ENCODE results near the gene BMPER.

BMPER gene

DNA sequence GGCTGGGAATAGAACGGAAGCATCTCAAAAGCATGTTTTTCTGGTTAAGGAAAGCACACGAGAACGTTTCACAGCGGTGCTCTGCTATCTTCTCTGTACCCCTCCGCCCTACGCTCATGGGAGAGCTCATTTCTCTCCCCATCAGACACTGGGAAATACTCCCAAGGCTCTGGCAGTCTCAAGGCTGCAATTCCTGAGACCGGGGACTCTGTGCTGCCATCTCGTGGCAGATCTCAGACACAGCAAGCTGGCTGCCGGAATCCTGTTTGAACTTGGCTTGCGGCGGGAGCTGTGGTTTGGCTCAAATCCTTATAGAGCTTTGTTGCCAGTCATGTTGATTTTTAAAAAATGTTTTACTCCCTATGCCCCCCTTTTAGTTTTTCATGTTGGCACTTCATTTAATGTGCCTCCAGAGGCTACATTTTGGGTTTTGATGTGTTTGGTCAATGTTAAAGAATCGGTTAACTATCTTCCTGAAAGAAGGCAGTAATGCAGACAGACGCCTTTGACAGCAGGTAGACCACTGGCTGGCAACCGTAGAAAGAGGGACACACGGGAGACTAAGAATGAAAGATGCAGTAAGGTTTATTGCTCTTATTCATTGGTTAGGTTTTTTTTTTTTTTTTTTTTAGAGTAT is 27.6 kb downstream of the BMPER start:
- peak overlapping the region; percentile 13 to 42 for H3K4me3 ChIP-seq (ENCODE audit: low read depth in 1 of 2, low read length in 2 of 2)
- H3K27ac ChIP-seq (ENCODE audit: low read depth, low read length): no peak overlapping the region
- no peak overlapping the region for H3K9ac ChIP-seq (ENCODE audit: low read length)

DNA sequence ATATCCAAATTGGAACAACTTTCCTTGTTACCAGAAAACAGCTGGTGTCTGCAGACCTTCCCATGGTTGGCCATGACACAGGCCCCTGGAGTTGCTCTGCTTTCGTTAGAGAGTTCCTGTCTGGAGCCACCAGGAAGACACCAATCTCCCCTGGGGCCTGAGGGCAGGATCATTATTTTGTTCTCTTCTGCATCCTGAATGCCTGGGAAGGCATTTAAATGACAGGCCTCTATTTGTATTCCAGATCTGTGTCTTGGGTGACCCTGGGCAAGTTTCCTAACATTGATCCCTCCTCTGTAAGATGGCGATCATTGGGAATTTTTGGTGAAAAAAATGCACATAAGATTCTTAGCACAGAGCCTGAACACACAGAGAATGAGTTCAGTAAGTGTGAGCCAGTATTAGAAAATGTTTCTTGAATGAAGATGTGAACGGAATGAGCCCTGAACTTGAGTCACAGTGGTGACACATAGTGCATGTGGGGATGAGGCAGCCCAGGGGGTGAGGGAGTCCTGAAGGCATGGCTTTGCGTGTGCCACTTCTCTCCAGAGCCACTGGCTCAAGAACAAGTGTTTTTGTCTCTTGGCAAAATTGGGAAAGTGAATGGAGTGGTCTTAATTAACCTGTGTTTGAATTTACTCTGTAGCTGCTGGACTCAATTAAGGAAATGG is 28.4 kb downstream of the BMPER start:
- no peaks in the 10 kb centered on the region for H3K27me3 ChIP-seq (ENCODE audit: control insufficient read depth in 1 of 2, insufficient read depth in 2 of 2, low read length in 2 of 2)
- no peak overlapping the region for H3K27ac ChIP-seq (ENCODE audit: low read depth, low read length)
- H3K4me3 ChIP-seq (ENCODE audit: low read depth in 1 of 2, low read length in 2 of 2): no peak overlapping the region
- no peaks in the 10 kb centered on the region for H3K36me3 ChIP-seq (ENCODE audit: insufficient read depth, low read length)
- no peak overlapping the region for H3K9ac ChIP-seq (ENCODE audit: low read length)
- H3K9me3 ChIP-seq (ENCODE audit: low read length): no peaks in the 10 kb centered on the region
- H3K4me1 ChIP-seq (ENCODE audit: insufficient read depth, low read length): peaks cover 7% of the 10 kb centered on the region

More for the DNA sequence above, 27.6 kb downstream of the BMPER start:
- H3K4me1 ChIP-seq (ENCODE audit: insufficient read depth, low read length): peaks cover 7% of the 10 kb centered on the region
- H3K27me3 ChIP-seq (ENCODE audit: control insufficient read depth in 1 of 2, insufficient read depth in 2 of 2, low read length in 2 of 2): no peaks in the 10 kb centered on the region
- H3K9me3 ChIP-seq (ENCODE audit: low read length): no peaks in the 10 kb centered on the region
- H3K36me3 ChIP-seq (ENCODE audit: insufficient read depth, low read length): no peaks in the 10 kb centered on the region

DNA sequence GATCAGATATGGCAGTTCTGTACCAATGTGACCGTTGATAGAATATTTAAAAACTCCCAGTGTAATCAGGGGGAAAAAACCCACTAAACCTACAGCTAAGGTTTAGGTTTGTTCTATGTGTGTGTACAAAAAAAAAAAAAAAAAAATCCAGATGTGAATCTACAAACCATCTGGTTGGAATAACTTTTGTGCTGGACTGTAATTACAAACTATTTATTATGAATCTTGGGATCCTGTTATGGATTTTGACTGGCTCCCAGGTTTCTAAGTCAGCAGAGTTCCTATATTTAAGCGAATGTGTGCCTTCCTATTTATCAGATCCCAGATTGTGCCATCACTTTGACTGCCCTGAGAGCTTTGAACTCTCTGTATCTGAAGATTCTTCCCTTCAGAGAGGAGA is 29.1 kb downstream of the BMPER start:
- peaks cover 7% of the 10 kb centered on the region for H3K4me1 ChIP-seq (ENCODE audit: insufficient read depth, low read length)
- no peak overlapping the region for H3K27ac ChIP-seq (ENCODE audit: low read depth, low read length)
- H3K4me3 ChIP-seq (ENCODE audit: low read depth in 1 of 2, low read length in 2 of 2): no peak overlapping the region
- H3K27me3 ChIP-seq (ENCODE audit: control insufficient read depth in 1 of 2, insufficient read depth in 2 of 2, low read length in 2 of 2): no peaks in the 10 kb centered on the region
- no peak overlapping the region for H3K9ac ChIP-seq (ENCODE audit: low read length)
- no peaks in the 10 kb centered on the region for H3K36me3 ChIP-seq (ENCODE audit: insufficient read depth, low read length)
- H3K9me3 ChIP-seq (ENCODE audit: low read length): no peaks in the 10 kb centered on the region

DNA sequence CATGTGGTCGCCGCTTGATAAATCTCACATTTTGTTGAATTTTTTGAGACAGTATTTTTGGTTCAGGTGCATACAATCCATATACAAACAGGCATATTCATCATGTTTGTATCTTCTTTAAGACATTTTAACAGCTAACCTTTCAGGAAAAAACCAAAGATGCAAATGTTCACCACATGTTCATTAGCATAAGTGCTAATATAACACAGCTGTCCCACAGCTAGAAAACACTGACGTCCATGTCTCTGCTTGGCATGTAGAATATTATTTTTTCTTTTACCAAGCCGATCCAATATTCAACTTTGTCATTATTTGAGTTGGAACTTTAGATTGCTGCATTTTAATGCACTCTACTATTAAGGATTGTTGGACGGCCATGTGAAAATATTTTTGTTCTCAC is 31.2 kb downstream of the BMPER start:
- no peaks in the 10 kb centered on the region for H3K9me3 ChIP-seq (ENCODE audit: low read length)
- no peak overlapping the region for H3K4me3 ChIP-seq (ENCODE audit: low read depth in 1 of 2, low read length in 2 of 2)
- no peak overlapping the region for H3K27ac ChIP-seq (ENCODE audit: low read depth, low read length)
- no peak overlapping the region for H3K9ac ChIP-seq (ENCODE audit: low read length)
- H3K27me3 ChIP-seq (ENCODE audit: control insufficient read depth in 1 of 2, insufficient read depth in 2 of 2, low read length in 2 of 2): no peaks in the 10 kb centered on the region
- H3K36me3 ChIP-seq (ENCODE audit: insufficient read depth, low read length): no peaks in the 10 kb centered on the region
- peaks cover 7% of the 10 kb centered on the region for H3K4me1 ChIP-seq (ENCODE audit: insufficient read depth, low read length)

DNA sequence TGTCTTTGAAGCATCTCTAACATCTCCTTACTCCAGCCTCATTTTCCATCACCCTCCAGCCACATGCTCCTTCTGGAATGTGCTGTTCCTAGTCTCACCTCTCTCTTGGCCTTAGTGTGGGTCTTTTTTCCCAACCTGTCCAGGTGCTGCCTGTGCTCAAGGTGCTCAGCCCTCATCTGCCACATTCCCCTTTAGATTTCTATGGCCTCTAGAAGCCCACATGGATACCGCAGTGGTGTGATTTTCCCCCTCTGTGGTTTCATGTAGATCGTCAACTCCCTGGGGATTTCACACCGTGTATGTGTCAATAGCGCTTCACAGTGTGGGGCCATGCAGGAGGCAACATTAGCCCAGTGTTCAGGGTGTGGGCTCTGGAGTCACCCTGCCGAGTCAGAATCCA is 32.5 kb downstream of the BMPER start:
- peaks cover 5% of the 10 kb centered on the region for H3K4me1 ChIP-seq (ENCODE audit: insufficient read depth, low read length)
- H3K9ac ChIP-seq (ENCODE audit: low read length): no peak overlapping the region
- no peaks in the 10 kb centered on the region for H3K27me3 ChIP-seq (ENCODE audit: control insufficient read depth in 1 of 2, insufficient read depth in 2 of 2, low read length in 2 of 2)
- H3K9me3 ChIP-seq (ENCODE audit: low read length): no peaks in the 10 kb centered on the region
- no peaks in the 10 kb centered on the region for H3K36me3 ChIP-seq (ENCODE audit: insufficient read depth, low read length)
- no peak overlapping the region for H3K27ac ChIP-seq (ENCODE audit: low read depth, low read length)
- no peak overlapping the region for H3K4me3 ChIP-seq (ENCODE audit: low read depth in 1 of 2, low read length in 2 of 2)

DNA sequence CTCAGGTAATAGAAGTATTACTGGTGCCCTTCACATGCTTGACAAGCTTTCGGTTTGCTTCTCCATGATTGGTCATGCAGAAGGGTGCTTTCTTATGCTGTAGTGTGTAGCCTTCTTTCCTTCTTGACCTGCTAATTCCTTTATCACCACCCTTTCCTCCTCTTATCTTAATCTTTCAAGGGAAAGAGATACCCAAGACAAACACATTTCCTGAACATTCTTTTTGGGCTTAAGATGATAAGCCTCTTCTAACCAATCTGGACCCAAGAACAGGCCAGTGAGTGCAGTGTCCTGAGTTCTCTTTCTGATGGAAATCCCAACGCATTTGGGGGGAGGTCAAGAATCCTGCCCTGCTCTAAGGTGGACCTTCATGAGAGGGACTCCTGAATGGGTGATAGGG is 33.8 kb downstream of the BMPER start:
- H3K36me3 ChIP-seq (ENCODE audit: insufficient read depth, low read length): no peaks in the 10 kb centered on the region
- H3K4me3 ChIP-seq (ENCODE audit: low read depth in 1 of 2, low read length in 2 of 2): no peak overlapping the region
- H3K27ac ChIP-seq (ENCODE audit: low read depth, low read length): no peak overlapping the region
- H3K27me3 ChIP-seq (ENCODE audit: control insufficient read depth in 1 of 2, insufficient read depth in 2 of 2, low read length in 2 of 2): no peaks in the 10 kb centered on the region
- H3K4me1 ChIP-seq (ENCODE audit: insufficient read depth, low read length): no peaks in the 10 kb centered on the region
- no peaks in the 10 kb centered on the region for H3K9me3 ChIP-seq (ENCODE audit: low read length)
- H3K9ac ChIP-seq (ENCODE audit: low read length): no peak overlapping the region

DNA sequence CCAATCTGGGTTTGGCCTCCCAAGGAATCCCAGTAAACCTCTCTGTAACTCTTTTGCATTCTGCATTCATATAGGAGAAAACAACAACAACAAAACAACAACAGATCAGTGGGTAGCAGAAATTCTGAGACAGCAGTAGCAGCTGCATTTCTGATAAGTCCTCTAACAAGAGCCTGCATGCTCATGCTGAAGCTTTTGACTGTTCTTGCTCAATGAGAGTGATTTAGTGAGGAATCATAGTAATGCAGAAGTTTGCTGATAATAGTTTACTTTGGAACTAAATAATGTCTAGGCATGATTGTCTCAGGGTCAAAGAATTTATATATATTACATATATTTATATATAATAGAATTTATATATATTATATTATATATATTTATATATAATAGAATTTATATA is 35.2 kb downstream of the BMPER start:
- Histone ChIP-seq H3K27ac (ENCODE audit: low read depth, low read length) (no peak overlapping the region), H3K9ac (ENCODE audit: low read length) (no peak overlapping the region), H3K27me3 (ENCODE audit: control insufficient read depth in 1 of 2, insufficient read depth in 2 of 2, low read length in 2 of 2) (no peaks in the 10 kb centered on the region), H3K4me3 (ENCODE audit: low read depth in 1 of 2, low read length in 2 of 2) (no peak overlapping the region), H3K9me3 (ENCODE audit: low read length) (no peaks in the 10 kb centered on the region), H3K36me3 (ENCODE audit: insufficient read depth, low read length) (no peaks in the 10 kb centered on the region), H3K4me1 (ENCODE audit: insufficient read depth, low read length) (no peaks in the 10 kb centered on the region)

DNA sequence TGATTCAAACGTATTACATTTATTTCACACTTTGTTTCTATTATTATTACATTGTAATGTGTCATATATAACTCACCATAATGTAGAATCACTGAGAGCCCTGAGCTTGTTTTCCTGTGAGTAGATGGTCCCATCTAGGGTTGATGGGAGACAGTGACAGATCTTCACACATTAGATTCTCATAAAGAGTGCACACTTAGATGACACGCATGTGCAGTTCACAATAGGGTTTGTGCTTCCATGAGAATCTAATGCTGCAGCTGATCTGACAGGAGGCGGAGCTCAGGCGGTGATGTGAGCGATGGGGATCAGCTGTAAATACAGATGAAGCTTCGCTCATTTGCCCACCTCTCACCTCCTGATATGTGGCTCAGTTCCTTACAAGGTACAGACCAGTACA is 36.1 kb downstream of the BMPER start:
- Histone ChIP-seq H3K9me3 (ENCODE audit: low read length) (no peaks in the 10 kb centered on the region), H3K27ac (ENCODE audit: low read depth, low read length) (no peak overlapping the region), H3K4me3 (ENCODE audit: low read depth in 1 of 2, low read length in 2 of 2) (no peak overlapping the region), H3K4me1 (ENCODE audit: insufficient read depth, low read length) (no peaks in the 10 kb centered on the region), H3K36me3 (ENCODE audit: insufficient read depth, low read length) (no peaks in the 10 kb centered on the region), H3K27me3 (ENCODE audit: control insufficient read depth in 1 of 2, insufficient read depth in 2 of 2, low read length in 2 of 2) (no peaks in the 10 kb centered on the region), H3K9ac (ENCODE audit: low read length) (no peak overlapping the region)

DNA sequence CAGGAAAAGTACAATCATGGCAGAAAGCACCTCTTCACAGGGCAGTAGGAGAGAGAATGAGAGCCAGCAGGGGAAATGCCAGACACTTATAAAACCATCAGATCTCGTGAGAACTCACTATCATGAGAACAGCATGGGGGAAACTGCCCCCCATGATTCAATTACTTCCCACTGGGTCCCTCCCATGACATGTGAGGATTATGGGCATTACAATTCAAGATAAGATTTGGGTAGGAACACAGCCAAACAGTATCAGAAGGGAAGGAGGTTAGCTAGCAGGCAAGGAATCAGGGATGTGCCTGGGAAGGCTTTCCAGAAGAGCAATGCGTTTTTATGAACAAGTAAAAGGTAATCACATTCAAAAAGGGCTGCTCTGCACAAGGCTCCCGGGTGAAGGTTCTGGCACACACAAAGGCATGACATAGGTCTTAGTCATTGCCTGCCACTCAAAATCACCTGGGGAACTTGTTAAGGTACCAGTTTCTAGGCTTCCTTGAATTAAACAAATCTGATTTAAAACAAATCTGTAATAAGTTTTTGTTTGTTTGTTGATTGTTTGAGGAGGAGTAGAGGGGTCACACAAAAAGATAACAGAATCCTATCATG is 40.9 kb downstream of the BMPER start:
- no peaks in the 10 kb centered on the region for H3K27me3 ChIP-seq (ENCODE audit: control insufficient read depth in 1 of 2, insufficient read depth in 2 of 2, low read length in 2 of 2)
- H3K4me1 ChIP-seq (ENCODE audit: insufficient read depth, low read length): peaks cover 5% of the 10 kb centered on the region

DNA sequence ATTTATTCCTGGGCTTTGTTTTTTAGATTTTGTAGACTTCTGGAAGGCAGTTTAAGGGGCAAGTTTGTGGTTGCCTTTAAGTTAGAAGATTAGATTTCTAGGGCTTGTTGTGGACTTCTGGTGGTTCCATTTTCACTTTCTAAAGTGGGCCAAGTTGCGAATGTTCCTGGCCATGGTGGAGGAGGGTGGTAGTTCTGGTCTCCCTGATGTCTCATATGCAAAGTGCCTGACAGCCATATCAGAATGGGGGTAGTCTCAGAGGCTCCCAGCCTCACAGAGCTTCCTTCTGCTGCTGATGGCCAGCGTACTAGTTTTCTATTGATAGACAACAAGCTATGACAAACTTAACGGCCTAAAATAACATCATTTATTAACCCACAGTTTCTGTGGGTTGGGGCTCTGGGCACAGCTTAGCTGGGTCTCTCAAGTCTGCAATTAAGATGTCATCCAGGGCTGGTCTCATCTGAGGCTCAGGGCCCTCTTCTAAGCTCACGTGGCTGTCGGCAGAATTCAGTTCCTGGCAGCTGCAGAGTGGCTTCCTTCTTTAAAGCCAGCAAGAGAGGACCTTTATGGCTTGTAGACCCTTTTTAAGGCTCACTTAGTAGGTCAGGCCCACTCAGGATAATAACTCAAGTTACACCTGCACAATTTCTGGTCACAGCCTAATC is 44.8 kb downstream of the BMPER start:
- H3K36me3 ChIP-seq (ENCODE audit: insufficient read depth, low read length): no peaks in the 10 kb centered on the region

More for the DNA sequence above, 40.9 kb downstream of the BMPER start:
- Histone ChIP-seq H3K36me3 (ENCODE audit: insufficient read depth, low read length) (no peaks in the 10 kb centered on the region), H3K4me3 (ENCODE audit: low read depth in 1 of 2, low read length in 2 of 2) (no peak overlapping the region), H3K9me3 (ENCODE audit: low read length) (no peaks in the 10 kb centered on the region), H3K9ac (ENCODE audit: low read length) (no peak overlapping the region), H3K27ac (ENCODE audit: low read depth, low read length) (no peak overlapping the region)

DNA sequence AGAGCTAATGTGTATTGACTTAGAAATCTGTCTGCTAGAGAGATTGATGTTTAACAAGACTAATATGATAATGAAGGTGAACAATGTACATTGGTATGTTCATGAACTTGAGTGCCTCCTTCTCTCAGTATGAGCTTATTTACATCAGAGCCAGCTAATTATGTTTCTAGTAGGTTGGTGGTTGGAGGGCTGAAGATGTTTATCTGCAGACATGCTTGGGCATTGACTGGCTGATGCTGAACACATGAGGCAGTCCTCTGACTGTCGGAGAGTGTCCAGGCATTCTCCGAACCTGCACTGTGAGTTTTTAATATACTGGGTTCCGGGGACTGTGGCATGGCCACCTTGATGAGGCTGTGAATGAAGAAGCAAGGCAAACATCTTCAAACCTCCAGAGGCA is 47.5 kb downstream of the BMPER start:
- no peak overlapping the region for H3K27ac ChIP-seq (ENCODE audit: low read depth, low read length)
- H3K4me3 ChIP-seq (ENCODE audit: low read depth in 1 of 2, low read length in 2 of 2): no peak overlapping the region
- no peaks in the 10 kb centered on the region for H3K36me3 ChIP-seq (ENCODE audit: insufficient read depth, low read length)
- H3K4me1 ChIP-seq (ENCODE audit: insufficient read depth, low read length): peaks cover 5% of the 10 kb centered on the region
- H3K27me3 ChIP-seq (ENCODE audit: control insufficient read depth in 1 of 2, insufficient read depth in 2 of 2, low read length in 2 of 2): no peaks in the 10 kb centered on the region
- no peak overlapping the region for H3K9ac ChIP-seq (ENCODE audit: low read length)
- H3K9me3 ChIP-seq (ENCODE audit: low read length): no peaks in the 10 kb centered on the region

More for the DNA sequence above, 44.8 kb downstream of the BMPER start:
- Histone ChIP-seq H3K27ac (ENCODE audit: low read depth, low read length) (no peak overlapping the region), H3K27me3 (ENCODE audit: control insufficient read depth in 1 of 2, insufficient read depth in 2 of 2, low read length in 2 of 2) (no peaks in the 10 kb centered on the region), H3K4me3 (ENCODE audit: low read depth in 1 of 2, low read length in 2 of 2) (no peak overlapping the region), H3K9me3 (ENCODE audit: low read length) (no peaks in the 10 kb centered on the region), H3K9ac (ENCODE audit: low read length) (no peak overlapping the region), H3K4me1 (ENCODE audit: insufficient read depth, low read length) (peaks cover 5% of the 10 kb centered on the region)
